Vagina (tissue), 2 donors: ENCODE results near the gene ANKZF1. TPM values are rescaled to one million over a fixed set of nuclear protein-coding genes. Genes with fewer than 3 reads are reported as not detected.

Experiments
- DNase-seq, 2 donors: peaks; one replicate each; pipeline ENCODE4 v3.0.0-alpha.2; 2017; ENCODE audit errors: extremely low spot score in 2 of 2
- H3K27ac ChIP-seq: fragments of 200-600 bp; sonication (generic); one replicate; pipeline ENCODE4 v1.5.1; 2019
- H3K27me3 ChIP-seq: fragments of 200-600 bp; sonication (generic); one replicate; pipeline ENCODE4 v1.5.1; 2019
- H3K36me3 ChIP-seq, 2 donors: fragments of 200-600 bp; sonication (generic); one replicate each; pipeline ENCODE4 v1.5.1; 2017 to 2019
- H3K4me1 ChIP-seq: fragments of 200-600 bp; sonication (generic); one replicate; pipeline ENCODE4 v1.5.1; 2019
- H3K4me3 ChIP-seq, 2 donors: fragments of 200-600 bp; sonication (generic); 1 replicate in 1 of 2; 2 replicates in 1 of 2; pipeline ENCODE4 v1.5.1; 2016 to 2019
- H3K9me3 ChIP-seq: fragments of 200-600 bp; sonication (generic); one replicate; pipeline ENCODE4 v1.5.1; 2019
- POLR2A ChIP-seq, 2 donors: fragments of 450-650 bp; IDR thresholded peaks; one replicate each; pipeline ENCODE4 v1.6.1; 2017; ENCODE audit warnings: antibody characterized with exemption in 2 of 2, mild to moderate bottlenecking in 2 of 2, moderate library complexity in 2 of 2
- POLR2AphosphoS5 ChIP-seq, 2 donors: sonication (generic); formaldehyde crosslinking; IDR thresholded peaks; one replicate each; pipeline ENCODE4 v1.9.0; 2017; ENCODE audit warnings: antibody characterized with exemption in 2 of 2, mild to moderate bottlenecking in 2 of 2, low read depth in 1 of 2; ENCODE audit not compliant: insufficient read depth in 1 of 2
- intact Hi-C: fragments of 100-400 bp; cut with DNase I; formaldehyde crosslinking; loops from one replicate; pipeline ENCODE4 v1.15.1; 2023
- total RNA-seq: library from RNA; depleted of rRNA; stranded (reverse); fragments of >200 nt; gene quantifications from one replicate; pipeline ENCODE4 v1.2.3, GENCODE V29; 2016
- TF ChIP-seq, protein P1 (sequence below), 3 experiments: fragments of 450-650 bp in 2 of 3; fragments of 200-600 bp in 1 of 3; sonication (generic) in 1 of 3; IDR thresholded peaks; one replicate each; pipeline ENCODE4 v1.5.1; 2017 to 2019; ENCODE audit warnings: antibody characterized with exemption in 3 of 3, mild to moderate bottlenecking in 2 of 3, moderate library complexity in 2 of 3

ANKZF1 gene
- total RNA-seq, 1 donor from 2014 or later = 98.7 TPM

GRCh38 chr2:219261024-219261855 is 31.6 kb downstream of the ANKZF1 start:
- Histone ChIP-seq H3K27ac (no peak overlapping the region), H3K27me3 (no peaks in the 10 kb centered on the region), H3K4me3 (no peak overlapping the region), H3K9me3 (no peaks in the 10 kb centered on the region), H3K36me3 (no peaks in the 10 kb centered on the region), H3K4me1 (no peaks in the 10 kb centered on the region)
- DNase-seq = no peak
- no peak for TF ChIP-seq POLR2AphosphoS5 (IDR thresholded peaks at IDR 0.05; ENCODE audit: insufficient read depth in 1 of 2, low read depth in 1 of 2)
- no peak for TF ChIP-seq POLR2A (IDR thresholded peaks at IDR 0.05)
- TF ChIP-seq, protein P1, sequence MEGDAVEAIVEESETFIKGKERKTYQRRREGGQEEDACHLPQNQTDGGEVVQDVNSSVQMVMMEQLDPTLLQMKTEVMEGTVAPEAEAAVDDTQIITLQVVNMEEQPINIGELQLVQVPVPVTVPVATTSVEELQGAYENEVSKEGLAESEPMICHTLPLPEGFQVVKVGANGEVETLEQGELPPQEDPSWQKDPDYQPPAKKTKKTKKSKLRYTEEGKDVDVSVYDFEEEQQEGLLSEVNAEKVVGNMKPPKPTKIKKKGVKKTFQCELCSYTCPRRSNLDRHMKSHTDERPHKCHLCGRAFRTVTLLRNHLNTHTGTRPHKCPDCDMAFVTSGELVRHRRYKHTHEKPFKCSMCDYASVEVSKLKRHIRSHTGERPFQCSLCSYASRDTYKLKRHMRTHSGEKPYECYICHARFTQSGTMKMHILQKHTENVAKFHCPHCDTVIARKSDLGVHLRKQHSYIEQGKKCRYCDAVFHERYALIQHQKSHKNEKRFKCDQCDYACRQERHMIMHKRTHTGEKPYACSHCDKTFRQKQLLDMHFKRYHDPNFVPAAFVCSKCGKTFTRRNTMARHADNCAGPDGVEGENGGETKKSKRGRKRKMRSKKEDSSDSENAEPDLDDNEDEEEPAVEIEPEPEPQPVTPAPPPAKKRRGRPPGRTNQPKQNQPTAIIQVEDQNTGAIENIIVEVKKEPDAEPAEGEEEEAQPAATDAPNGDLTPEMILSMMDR (IDR thresholded peaks at IDR 0.05) = no peak
- intact Hi-C loops = no loop called here

- no peak overlapping the region for H3K4me3 ChIP-seq
- intact Hi-C loops = no loop called here
- no peak for TF ChIP-seq POLR2AphosphoS5 (IDR thresholded peaks at IDR 0.05; ENCODE audit: insufficient read depth in 1 of 2, low read depth in 1 of 2)
- no peak for TF ChIP-seq POLR2A (IDR thresholded peaks at IDR 0.05)
- TF ChIP-seq, protein P1 (IDR thresholded peaks at IDR 0.05) = no peak
Observed at GRCh38 chr2:219266232-219266631, 36.6 kb downstream of the ANKZF1 start.

GRCh38 chr2:219266886-219267285 is 37.3 kb downstream of the ANKZF1 start:
- TF ChIP-seq POLR2AphosphoS5 (IDR thresholded peaks at IDR 0.05; ENCODE audit: insufficient read depth in 1 of 2, low read depth in 1 of 2) = no peak
- no peak for TF ChIP-seq POLR2A (IDR thresholded peaks at IDR 0.05)
- TF ChIP-seq, protein P1 (IDR thresholded peaks at IDR 0.05) = no peak
- no peak for DNase-seq
- intact Hi-C loops = no loop called here

More at GRCh38 chr2:219266232-219266631, 36.6 kb downstream of the ANKZF1 start:
- H3K9me3 ChIP-seq = no peaks in the 10 kb centered on the region
- H3K4me1 ChIP-seq = no peaks in the 10 kb centered on the region
- no peaks in the 10 kb centered on the region for H3K36me3 ChIP-seq
- no peak for DNase-seq
- H3K27ac ChIP-seq = no peak overlapping the region
- H3K27me3 ChIP-seq = no peaks in the 10 kb centered on the region

DNA sequence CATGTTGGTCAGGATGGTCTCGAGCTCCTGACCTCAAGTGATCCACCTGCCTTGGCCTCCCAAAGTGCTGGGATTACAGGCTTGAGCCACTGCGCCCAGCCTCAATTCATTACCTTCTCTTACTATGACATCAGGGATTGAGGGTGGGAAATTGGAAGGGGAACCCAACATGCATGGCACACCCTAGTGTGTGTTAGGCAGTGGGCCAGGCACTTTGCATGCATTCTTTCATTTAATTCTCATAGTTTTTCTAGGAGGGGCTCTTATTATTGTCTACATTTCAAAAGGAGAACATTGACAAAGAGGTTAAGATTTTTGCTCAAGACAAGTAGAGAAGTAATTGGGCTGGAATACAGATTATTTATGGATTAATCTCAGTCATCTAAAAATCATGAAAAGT is 38.7 kb downstream of the ANKZF1 start:
- Histone ChIP-seq H3K4me1 (no peaks in the 10 kb centered on the region), H3K36me3 (no peaks in the 10 kb centered on the region), H3K27me3 (no peaks in the 10 kb centered on the region), H3K4me3 (no peak overlapping the region), H3K27ac (no peak overlapping the region), H3K9me3 (no peaks in the 10 kb centered on the region)
- no peak for DNase-seq
- TF ChIP-seq, protein P1 (IDR thresholded peaks at IDR 0.05) = no peak
- no peak for TF ChIP-seq POLR2A (IDR thresholded peaks at IDR 0.05)
- no peak for TF ChIP-seq POLR2AphosphoS5 (IDR thresholded peaks at IDR 0.05; ENCODE audit: insufficient read depth in 1 of 2, low read depth in 1 of 2)
- intact Hi-C loops = no loop called here

More at GRCh38 chr2:219266886-219267285, 37.3 kb downstream of the ANKZF1 start:
- Histone ChIP-seq H3K27me3 (no peaks in the 10 kb centered on the region), H3K36me3 (no peaks in the 10 kb centered on the region), H3K27ac (no peak overlapping the region), H3K4me3 (no peak overlapping the region), H3K9me3 (no peaks in the 10 kb centered on the region), H3K4me1 (no peaks in the 10 kb centered on the region)
